ENCODE measurements around the gene DRC1. TPM values are rescaled to one million over a fixed set of nuclear protein-coding genes. Genes with fewer than 3 reads are reported as not detected.

Gene DRC1
- total and polyA plus RNA-seq, 12 donors, result 0.10 to 0.56 (median 0.14) TPM; not detected in 7

DNA sequence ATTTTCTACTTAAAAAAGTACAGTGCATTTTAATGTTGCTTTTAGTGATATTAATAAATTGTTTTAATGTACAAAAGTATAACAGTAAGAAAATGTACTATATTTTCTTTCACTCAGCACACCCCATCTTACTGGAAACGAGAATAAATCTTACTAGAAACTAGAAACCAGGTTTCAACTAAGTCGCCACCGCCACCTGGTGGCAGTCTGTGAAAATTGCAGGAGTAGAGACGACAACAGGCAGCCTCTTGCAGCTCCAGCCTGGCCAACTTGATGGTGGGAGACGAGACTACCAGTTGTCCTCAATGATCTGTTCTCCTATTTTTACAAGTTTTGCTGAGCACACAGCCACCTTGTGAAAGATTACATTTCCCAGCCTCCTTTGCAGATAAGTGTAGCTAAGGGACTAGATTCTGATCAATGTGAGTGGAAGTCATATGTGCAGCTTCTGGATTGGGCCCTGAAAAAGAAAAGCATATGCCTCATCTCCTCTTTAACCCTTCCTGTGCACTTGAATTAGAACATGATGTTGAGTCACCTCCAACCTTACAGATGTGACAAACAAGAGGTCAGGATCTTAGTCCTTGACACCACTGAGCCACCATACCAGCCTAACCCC, 67.5 kb downstream of the DRC1 start:
- Histone ChIP-seq H3K4me3 (no peak overlapping the region), H3K27ac (no peak overlapping the region), H3K9me3 (replicated peaks in 1 of 3) (no peaks in the 10 kb centered on the region), H3K4me1 (replicated peaks in 1 of 2) (no peaks in the 10 kb centered on the region), H3K27me3 (no peaks in the 10 kb centered on the region), H3K36me3 (replicated peaks in 1 of 2) (no peaks in the 10 kb centered on the region)
- intact Hi-C loops (cut with DNase I), result loop anchor here in 1 of 2 donors (10.0 kb wide), 1 partner anchor 114 kb away; no protein-coding TSS in a partner anchor
- 18 to 33% (median 24%) methylated on average over 5 of the region's 5 CpGs for whole genome bisulfite sequencing, 4 donors
- TF ChIP-seq POLR2A (IDR thresholded peaks at IDR 0.05), result no peak
- TF ChIP-seq, protein P1, sequence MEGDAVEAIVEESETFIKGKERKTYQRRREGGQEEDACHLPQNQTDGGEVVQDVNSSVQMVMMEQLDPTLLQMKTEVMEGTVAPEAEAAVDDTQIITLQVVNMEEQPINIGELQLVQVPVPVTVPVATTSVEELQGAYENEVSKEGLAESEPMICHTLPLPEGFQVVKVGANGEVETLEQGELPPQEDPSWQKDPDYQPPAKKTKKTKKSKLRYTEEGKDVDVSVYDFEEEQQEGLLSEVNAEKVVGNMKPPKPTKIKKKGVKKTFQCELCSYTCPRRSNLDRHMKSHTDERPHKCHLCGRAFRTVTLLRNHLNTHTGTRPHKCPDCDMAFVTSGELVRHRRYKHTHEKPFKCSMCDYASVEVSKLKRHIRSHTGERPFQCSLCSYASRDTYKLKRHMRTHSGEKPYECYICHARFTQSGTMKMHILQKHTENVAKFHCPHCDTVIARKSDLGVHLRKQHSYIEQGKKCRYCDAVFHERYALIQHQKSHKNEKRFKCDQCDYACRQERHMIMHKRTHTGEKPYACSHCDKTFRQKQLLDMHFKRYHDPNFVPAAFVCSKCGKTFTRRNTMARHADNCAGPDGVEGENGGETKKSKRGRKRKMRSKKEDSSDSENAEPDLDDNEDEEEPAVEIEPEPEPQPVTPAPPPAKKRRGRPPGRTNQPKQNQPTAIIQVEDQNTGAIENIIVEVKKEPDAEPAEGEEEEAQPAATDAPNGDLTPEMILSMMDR (IDR thresholded peaks at IDR 0.05), result peak in 5 of 6 experiments; percentile 35 to 64 (median 60)
- DNase-seq, result peak in 2 of 7 donors; percentile 45 to 74

DNA sequence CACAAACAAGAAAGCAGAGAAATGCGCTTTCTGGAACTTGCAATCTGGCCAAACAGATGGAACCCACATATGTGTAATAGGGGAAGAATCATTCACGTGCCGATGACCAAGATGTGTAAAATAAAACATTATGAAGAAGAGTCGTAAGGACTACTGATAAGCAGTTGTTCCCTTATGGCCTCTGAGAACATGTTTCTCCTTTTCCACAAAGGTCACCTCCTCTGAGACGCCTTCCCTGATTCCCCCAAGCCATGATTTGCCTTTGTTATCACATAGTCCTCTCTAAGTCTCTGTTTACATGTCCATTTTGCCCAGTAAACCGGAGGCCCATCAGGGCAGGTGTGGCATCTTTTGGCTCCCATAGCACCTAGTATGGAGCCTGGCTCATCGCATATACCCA, 68.2 kb downstream of the DRC1 start:
- no peaks in the 10 kb centered on the region for H3K9me3 ChIP-seq (replicated peaks in 1 of 3)
- H3K36me3 ChIP-seq (replicated peaks in 1 of 2), result no peaks in the 10 kb centered on the region
- no peak for DNase-seq
- no peaks in the 10 kb centered on the region for H3K27me3 ChIP-seq
- H3K27ac ChIP-seq, result no peak overlapping the region
- intact Hi-C loops (cut with DNase I), result loop anchor here in 1 of 2 donors (10.0 kb wide), 1 partner anchor 115 kb away; no protein-coding TSS in a partner anchor
- WGBS, 4 donors, result 90 to 94% (median 93%) methylated on average over 7 of the region's 7 CpGs
- TF ChIP-seq, protein P1 (IDR thresholded peaks at IDR 0.05), result no peak
- no peak for TF ChIP-seq POLR2A (IDR thresholded peaks at IDR 0.05)
- no peak overlapping the region for H3K4me3 ChIP-seq
- no peaks in the 10 kb centered on the region for H3K4me1 ChIP-seq (replicated peaks in 1 of 2)

DNA sequence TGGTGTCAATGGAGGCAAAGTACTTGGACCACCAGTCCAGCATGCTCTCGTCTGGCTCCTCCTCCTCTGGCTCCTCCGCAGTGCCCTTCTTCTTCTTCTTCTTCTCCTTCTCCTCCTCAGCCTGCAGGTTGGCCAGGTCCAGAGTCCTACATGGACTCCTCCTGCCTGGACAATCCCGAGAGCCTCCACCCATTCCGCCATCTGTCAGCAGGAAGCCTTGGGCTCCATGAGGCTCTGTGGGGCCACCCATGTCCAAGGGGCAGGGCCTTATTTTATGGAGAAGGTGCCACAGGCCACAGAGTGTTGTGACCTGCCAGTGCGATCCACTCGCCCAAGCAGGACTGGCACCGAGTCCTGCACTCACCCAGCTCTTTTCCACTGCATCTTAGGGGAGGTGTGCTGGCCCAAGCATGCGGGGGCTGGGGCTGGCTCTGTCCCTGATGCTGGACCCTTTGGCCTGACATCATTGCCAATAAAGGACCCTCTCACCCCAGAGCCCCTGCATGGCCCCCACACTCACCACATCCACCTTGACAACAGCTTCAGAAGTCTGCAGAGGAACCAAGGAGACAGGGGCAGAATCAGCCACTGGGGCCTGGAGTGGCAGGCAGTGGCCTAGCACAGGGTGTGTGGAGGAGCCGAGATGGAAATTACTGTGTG, 69.0 kb downstream of the DRC1 start:
- Histone ChIP-seq H3K27ac (no peak overlapping the region), H3K4me1 (replicated peaks in 1 of 2) (no peaks in the 10 kb centered on the region), H3K9me3 (replicated peaks in 1 of 3) (no peaks in the 10 kb centered on the region), H3K4me3 (no peak overlapping the region), H3K36me3 (replicated peaks in 1 of 2) (no peaks in the 10 kb centered on the region), H3K27me3 (no peaks in the 10 kb centered on the region)
- TF ChIP-seq, protein P1 (IDR thresholded peaks at IDR 0.05), result no peak
- TF ChIP-seq POLR2A (IDR thresholded peaks at IDR 0.05), result no peak
- WGBS, 4 donors, result 88 to 97% (median 94%) methylated on average over 8 to 9 of the region's 9 CpGs
- intact Hi-C loops (cut with DNase I), result no loop called here
- no peak for DNase-seq

DNA sequence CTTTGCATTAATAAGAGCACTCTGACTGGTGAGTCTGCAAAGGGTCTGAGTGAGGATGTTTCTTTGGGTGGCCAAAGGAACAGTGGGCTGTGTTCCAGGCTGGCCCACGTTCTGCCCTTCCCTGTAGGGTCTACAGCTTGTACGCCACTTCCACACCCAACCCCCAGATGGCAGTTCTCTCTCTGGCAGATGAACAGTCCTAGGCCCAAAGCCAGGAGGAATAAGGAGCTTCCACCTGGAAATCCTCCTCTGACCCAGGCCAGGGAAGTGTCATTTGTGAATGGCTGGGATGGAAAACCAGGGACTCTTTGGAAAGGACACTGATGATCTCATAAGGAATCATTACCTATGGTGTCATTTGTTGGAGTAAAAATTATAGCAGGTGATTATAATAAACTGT, 69.6 kb downstream of the DRC1 start:
- H3K27me3 ChIP-seq, result no peaks in the 10 kb centered on the region
- intact Hi-C loops (cut with DNase I), result no loop called here
- TF ChIP-seq POLR2A (IDR thresholded peaks at IDR 0.05), result no peak
- TF ChIP-seq, protein P1 (IDR thresholded peaks at IDR 0.05), result no peak
- no peaks in the 10 kb centered on the region for H3K4me1 ChIP-seq (replicated peaks in 1 of 2)
- no peak overlapping the region for H3K27ac ChIP-seq
- no peaks in the 10 kb centered on the region for H3K9me3 ChIP-seq (replicated peaks in 1 of 3)
- 57 to 73% (median 65%) methylated on average over 2 of the region's 2 CpGs; no CpG with 5 or more reads in 1 of the 4 donors for WGBS, 4 donors
- DNase-seq, result no peak
- H3K36me3 ChIP-seq (replicated peaks in 1 of 2), result no peaks in the 10 kb centered on the region
- no peak overlapping the region for H3K4me3 ChIP-seq
